Epithelial cell of esophagus (primary cell): Measurements from ENCODE around the gene TBX5.

Experiments
- DNase-seq: peaks from one replicate; pipeline ENCODE4 v3.0.0; 2010; ENCODE audit warnings: low read depth
- H3K4me3 ChIP-seq: 2 replicates; pipeline ENCODE4 v1.5.1; 2011; ENCODE audit warnings: mild to moderate bottlenecking, low read length, control low read depth
- CTCF ChIP-seq: IDR thresholded peaks from 2 replicates; pipeline ENCODE4 v1.5.1; 2011; ENCODE audit warnings: low read depth, mild to moderate bottlenecking, low read length, control low read depth, inconsistent platforms; ENCODE audit not compliant: insufficient read depth; ENCODE audit errors: missing control alignments

TBX5 gene

GRCh38 chr12:114314403-114314802 is 91.5 kb downstream of the TBX5 start:
- TF ChIP-seq CTCF: no peak
- no peak for DNase-seq

GRCh38 chr12:114313910-114314309 is 92.0 kb downstream of the TBX5 start:
- TF ChIP-seq CTCF: no peak
- no peak for DNase-seq
- no peak overlapping the region for H3K4me3 ChIP-seq

More at GRCh38 chr12:114314403-114314802, 91.5 kb downstream of the TBX5 start:
- H3K4me3 ChIP-seq: no peak overlapping the region

GRCh38 chr12:114311974-114312373 is 94.0 kb downstream of the TBX5 start:
- DNase-seq: no peak
- TF ChIP-seq CTCF: no peak
- no peak overlapping the region for H3K4me3 ChIP-seq

- TF ChIP-seq CTCF: no peak
- DNase-seq: no peak
- H3K4me3 ChIP-seq: no peak overlapping the region
Observed at GRCh38 chr12:114306646-114307045, 99.3 kb downstream of the TBX5 start.

GRCh38 chr12:114305446-114305845 is 100.5 kb downstream of the TBX5 start:
- no peak overlapping the region for H3K4me3 ChIP-seq
- TF ChIP-seq CTCF: no peak
- DNase-seq: no peak
